HG02884 (cell line): ENCODE measurements around the gene RPL36.
A peak's percentile ranks its signal among the peaks of the same experiment; 100 is the strongest.

Experiments used
- ATAC-seq: cut with Tn5 transposase; IDR thresholded peaks from one replicate; pipeline ENCODE4 v1.9.1; 2021; ENCODE audit warnings: mild to moderate bottlenecking, moderate library complexity; ENCODE audit not compliant: unreplicated experiment

Gene RPL36

GRCh38 chr19:5690125-5690954 is at the start of gene RPL36:
RPL36 (plus strand) TSS chr19:5690295; CDS start chr19:5690508, 213 bp downstream.
- peak; percentile 38 for ATAC-seq

- ATAC-seq = no peak
Measured at GRCh38 chr19:5641171-5641570, 48.9 kb upstream of the RPL36 start.

- ATAC-seq = no peak
Measured at GRCh38 chr19:5642204-5642603, 47.9 kb upstream of the RPL36 start.

- ATAC-seq = no peak
Measured at GRCh38 chr19:5643060-5643459, 47.0 kb upstream of the RPL36 start.

- no peak for ATAC-seq
Measured at GRCh38 chr19:5644037-5644436, 46.1 kb upstream of the RPL36 start.

GRCh38 chr19:5645409-5645808 is 44.7 kb upstream of the RPL36 start:
- no peak for ATAC-seq

GRCh38 chr19:5646703-5647102 is 43.4 kb upstream of the RPL36 start:
- ATAC-seq = no peak

- no peak for ATAC-seq
Measured at GRCh38 chr19:5648464-5648863, 41.6 kb upstream of the RPL36 start.

- ATAC-seq = no peak
Measured at GRCh38 chr19:5651361-5651760, 38.7 kb upstream of the RPL36 start.

- ATAC-seq = no peak
Measured at GRCh38 chr19:5652261-5652660, 37.8 kb upstream of the RPL36 start.

- ATAC-seq = no peak
Measured at GRCh38 chr19:5654931-5655330, 35.2 kb upstream of the RPL36 start.

GRCh38 chr19:5655412-5655811 is 34.7 kb upstream of the RPL36 start:
- ATAC-seq = no peak

GRCh38 chr19:5661483-5661882 is 28.6 kb upstream of the RPL36 start:
- no peak for ATAC-seq

- ATAC-seq = no peak
Measured at GRCh38 chr19:5663904-5664303, 26.2 kb upstream of the RPL36 start.

- ATAC-seq = no peak
Measured at GRCh38 chr19:5664515-5664914, 25.6 kb upstream of the RPL36 start.

GRCh38 chr19:5665781-5666513 is 24.1 kb upstream of the RPL36 start:
- no peak for ATAC-seq

- no peak for ATAC-seq
Measured at GRCh38 chr19:5666921-5667610, 23.0 kb upstream of the RPL36 start.

GRCh38 chr19:5667751-5668271 is 22.3 kb upstream of the RPL36 start:
- no peak for ATAC-seq

- ATAC-seq = no peak
Measured at GRCh38 chr19:5669212-5669611, 20.9 kb upstream of the RPL36 start.

GRCh38 chr19:5671600-5671999 is 18.5 kb upstream of the RPL36 start:
- ATAC-seq = no peak

GRCh38 chr19:5672708-5673459 is 17.2 kb upstream of the RPL36 start:
- no peak for ATAC-seq
